ENCODE results near the gene ZDHHC8. TPM values are rescaled to one million over a fixed set of nuclear protein-coding genes. Genes with fewer than 3 reads are reported as not detected.

ZDHHC8 gene
- total RNA-seq, 3 donors from 2014 or later (not counting 1 experiment from before 2014, with no cell fraction given) = 64.0 to 75.6 (median 65.3) TPM

DNA sequence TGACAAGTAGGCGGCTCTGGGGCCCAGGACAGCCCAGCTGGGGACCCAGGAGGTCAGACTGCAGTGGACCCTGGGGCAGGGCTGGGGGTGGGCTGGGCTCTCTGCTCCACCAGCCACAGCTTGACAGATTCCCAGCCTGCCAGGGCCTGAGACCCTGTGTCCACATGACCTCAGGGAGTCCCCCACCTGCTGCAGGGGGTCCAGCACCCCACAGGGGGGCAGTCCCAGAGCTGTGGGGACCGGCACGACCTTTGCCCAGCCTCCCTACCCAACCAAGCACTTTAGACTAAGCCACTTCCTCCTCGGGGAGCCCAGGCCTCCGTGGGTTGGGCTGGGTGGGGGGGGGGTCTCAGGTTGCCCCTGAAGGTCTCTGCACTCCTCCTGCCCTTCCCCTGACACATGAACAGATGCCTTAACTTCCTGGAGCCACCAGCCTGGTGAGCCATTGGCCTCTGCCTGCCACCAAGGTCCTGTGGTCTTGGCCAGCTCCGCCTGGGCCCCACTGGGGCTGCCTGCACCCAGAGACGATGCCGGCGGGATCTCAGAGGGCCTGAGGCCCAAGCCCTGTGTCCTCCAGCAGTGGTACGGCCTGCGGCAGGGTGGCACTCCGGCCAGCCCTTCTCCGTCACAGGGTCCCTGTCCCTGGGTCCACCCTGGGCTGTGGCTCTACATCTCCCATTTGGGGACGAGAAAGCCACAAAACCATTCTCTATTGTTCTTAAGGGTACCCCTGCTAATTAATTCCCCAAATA is 15.8 kb downstream of the ZDHHC8 start:
- no peaks in the 10 kb centered on the region for H3K9me3 ChIP-seq (ENCODE audit: control insufficient read depth, insufficient read depth, low read length)
- H3K36me3 ChIP-seq (ENCODE audit: control insufficient read depth, insufficient read depth, low read length) = no peaks in the 10 kb centered on the region
- Mint-ChIP-seq H3K36me3 (no peaks in the 10 kb centered on the region), H3K9me3 (no peaks in the 10 kb centered on the region), H3K27me3 (ENCODE audit: low read depth in 2 of 2) (no peaks in the 10 kb centered on the region), H3K27ac (no peak overlapping the region), H3K4me1 (no peaks in the 10 kb centered on the region), H3K4me3 (no peak overlapping the region)
- no peak overlapping the region for H3K4me3 ChIP-seq (ENCODE audit: low read length)
- intact Hi-C loops (cut with micrococcal nuclease) = no loop called here
- no peak overlapping the region for H3K27ac ChIP-seq (ENCODE audit: low read length)
- H3K27me3 ChIP-seq (ENCODE audit: control insufficient read depth, insufficient read depth, low read length) = no peaks in the 10 kb centered on the region
- 75% methylated on average over 10 of the region's 14 CpGs for WGBS (ENCODE audit: insufficient coverage)
- no peaks in the 10 kb centered on the region for H3K4me1 ChIP-seq (ENCODE audit: control insufficient read depth, insufficient read depth, low read length)
- TF ChIP-seq, protein P1, sequence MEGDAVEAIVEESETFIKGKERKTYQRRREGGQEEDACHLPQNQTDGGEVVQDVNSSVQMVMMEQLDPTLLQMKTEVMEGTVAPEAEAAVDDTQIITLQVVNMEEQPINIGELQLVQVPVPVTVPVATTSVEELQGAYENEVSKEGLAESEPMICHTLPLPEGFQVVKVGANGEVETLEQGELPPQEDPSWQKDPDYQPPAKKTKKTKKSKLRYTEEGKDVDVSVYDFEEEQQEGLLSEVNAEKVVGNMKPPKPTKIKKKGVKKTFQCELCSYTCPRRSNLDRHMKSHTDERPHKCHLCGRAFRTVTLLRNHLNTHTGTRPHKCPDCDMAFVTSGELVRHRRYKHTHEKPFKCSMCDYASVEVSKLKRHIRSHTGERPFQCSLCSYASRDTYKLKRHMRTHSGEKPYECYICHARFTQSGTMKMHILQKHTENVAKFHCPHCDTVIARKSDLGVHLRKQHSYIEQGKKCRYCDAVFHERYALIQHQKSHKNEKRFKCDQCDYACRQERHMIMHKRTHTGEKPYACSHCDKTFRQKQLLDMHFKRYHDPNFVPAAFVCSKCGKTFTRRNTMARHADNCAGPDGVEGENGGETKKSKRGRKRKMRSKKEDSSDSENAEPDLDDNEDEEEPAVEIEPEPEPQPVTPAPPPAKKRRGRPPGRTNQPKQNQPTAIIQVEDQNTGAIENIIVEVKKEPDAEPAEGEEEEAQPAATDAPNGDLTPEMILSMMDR (IDR thresholded peaks at IDR 0.05) = no peak
- ATAC-seq (peak in 1 of 3 donors; percentile 10), DNase-seq (no peak)

DNA sequence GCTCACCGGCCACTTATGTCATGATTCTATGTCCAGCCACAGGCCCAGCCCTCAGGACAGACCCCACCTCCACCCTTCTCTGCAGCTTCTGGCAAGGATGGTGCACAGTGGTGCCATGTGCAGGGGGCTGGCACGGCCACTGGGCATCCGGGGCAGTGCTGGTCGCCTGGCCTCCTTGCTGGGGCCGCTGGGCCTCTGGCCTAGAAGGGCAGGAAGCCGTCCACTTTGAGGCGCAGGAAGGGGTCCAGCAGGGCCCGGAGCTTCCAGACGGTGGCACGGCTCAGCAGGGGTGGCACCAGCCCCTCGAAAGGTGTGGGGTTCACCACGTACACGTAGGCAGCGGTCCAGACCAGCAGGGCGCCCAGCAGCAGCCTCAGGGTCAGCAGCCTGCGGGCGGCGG is 16.8 kb downstream of the ZDHHC8 start:
- H3K4me1 ChIP-seq (ENCODE audit: control insufficient read depth, insufficient read depth, low read length) = no peaks in the 10 kb centered on the region
- ATAC-seq = no peak

DNA sequence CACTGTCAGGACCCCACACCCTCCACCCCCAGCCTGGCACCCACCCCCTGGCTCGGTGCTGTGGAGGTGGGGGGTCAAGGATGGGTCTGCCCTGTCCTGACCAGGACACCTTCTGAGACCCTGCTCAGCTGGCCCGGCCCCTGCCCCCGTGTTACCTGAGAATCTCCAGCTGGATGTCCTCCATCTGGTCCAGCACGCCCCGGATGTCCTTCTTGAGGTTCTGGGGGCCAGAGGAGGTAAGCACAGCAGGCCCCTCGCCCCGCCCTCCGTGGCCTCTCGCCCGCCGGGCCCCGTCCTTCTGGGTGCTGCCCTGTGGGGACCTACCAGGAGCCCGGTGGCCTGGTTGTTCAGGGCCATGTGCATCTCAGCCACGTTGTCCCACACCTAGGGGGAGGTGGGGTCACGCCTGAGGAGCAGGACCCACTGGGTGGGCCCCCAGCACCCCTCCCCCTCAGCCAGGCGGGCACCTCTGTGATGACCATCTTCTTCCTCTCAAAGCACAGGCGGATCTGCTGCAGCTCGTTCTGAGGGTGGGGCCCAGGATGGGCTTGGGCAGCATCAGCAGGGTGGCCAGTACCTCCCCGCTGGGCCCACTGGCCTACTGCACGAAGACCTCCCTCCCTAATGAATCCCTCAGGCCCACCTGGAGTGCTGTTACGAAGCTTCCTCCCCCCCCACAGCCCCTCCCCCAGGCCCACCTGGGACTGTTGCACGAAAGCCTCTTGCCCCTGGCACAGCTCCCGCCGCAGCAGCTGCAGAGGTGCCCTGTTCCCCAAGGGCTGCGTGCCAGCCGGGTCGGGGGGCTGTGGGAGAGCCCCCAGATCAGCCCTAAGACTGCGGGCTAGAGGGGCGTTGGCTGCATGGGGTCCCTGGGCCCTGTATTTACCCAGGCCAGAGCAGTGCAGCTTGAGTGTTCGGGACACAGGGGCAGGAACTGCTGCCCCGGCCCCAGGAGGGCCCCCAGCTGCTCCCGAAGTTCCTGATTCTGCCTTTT is 17.9 kb downstream of the ZDHHC8 start:
- TF ChIP-seq, protein P1 (IDR thresholded peaks at IDR 0.05) = no peak
- H3K27me3 Mint-ChIP-seq (ENCODE audit: low read depth in 2 of 2) = no peaks in the 10 kb centered on the region
- H3K36me3 Mint-ChIP-seq = no peaks in the 10 kb centered on the region
- no peaks in the 10 kb centered on the region for H3K9me3 ChIP-seq (ENCODE audit: control insufficient read depth, insufficient read depth, low read length)
- no peak overlapping the region for H3K27ac Mint-ChIP-seq
- DNase-seq (no peak), ATAC-seq (no peak)
- no peaks in the 10 kb centered on the region for H3K9me3 Mint-ChIP-seq
- H3K4me1 ChIP-seq (ENCODE audit: control insufficient read depth, insufficient read depth, low read length) = peaks cover 1% of the 10 kb centered on the region
- no peaks in the 10 kb centered on the region for H3K36me3 ChIP-seq (ENCODE audit: control insufficient read depth, insufficient read depth, low read length)
- H3K4me3 Mint-ChIP-seq = no peak overlapping the region
- intact Hi-C loops (cut with micrococcal nuclease) = no loop called here
- WGBS (ENCODE audit: insufficient coverage) = 66% methylated on average over 31 of the region's 32 CpGs
- H3K4me3 ChIP-seq (ENCODE audit: low read length) = no peak overlapping the region
- no peaks in the 10 kb centered on the region for H3K27me3 ChIP-seq (ENCODE audit: control insufficient read depth, insufficient read depth, low read length)
- no peaks in the 10 kb centered on the region for H3K4me1 Mint-ChIP-seq
- H3K27ac ChIP-seq (ENCODE audit: low read length) = no peak overlapping the region

More for the DNA sequence above, 16.8 kb downstream of the ZDHHC8 start:
- H3K4me3 Mint-ChIP-seq = no peak overlapping the region
- Histone ChIP-seq H3K4me3 (ENCODE audit: low read length) (no peak overlapping the region), H3K27me3 (ENCODE audit: control insufficient read depth, insufficient read depth, low read length) (no peaks in the 10 kb centered on the region), H3K36me3 (ENCODE audit: control insufficient read depth, insufficient read depth, low read length) (no peaks in the 10 kb centered on the region), H3K27ac (ENCODE audit: low read length) (no peak overlapping the region), H3K9me3 (ENCODE audit: control insufficient read depth, insufficient read depth, low read length) (no peaks in the 10 kb centered on the region)
- H3K9me3 Mint-ChIP-seq = no peaks in the 10 kb centered on the region
- H3K36me3 Mint-ChIP-seq = no peaks in the 10 kb centered on the region
- 91% methylated on average over 18 of the region's 18 CpGs for WGBS (ENCODE audit: insufficient coverage)
- no peaks in the 10 kb centered on the region for H3K27me3 Mint-ChIP-seq (ENCODE audit: low read depth in 2 of 2)
- DNase-seq = no peak
- H3K27ac Mint-ChIP-seq = no peak overlapping the region
- no peaks in the 10 kb centered on the region for H3K4me1 Mint-ChIP-seq
- intact Hi-C loops (cut with micrococcal nuclease) = no loop called here
- TF ChIP-seq, protein P1 (IDR thresholded peaks at IDR 0.05) = no peak
